ENCODE results near the gene SORL1.
A peak's percentile ranks its signal among the peaks of the same experiment; 100 is the strongest.

Gene SORL1

DNA sequence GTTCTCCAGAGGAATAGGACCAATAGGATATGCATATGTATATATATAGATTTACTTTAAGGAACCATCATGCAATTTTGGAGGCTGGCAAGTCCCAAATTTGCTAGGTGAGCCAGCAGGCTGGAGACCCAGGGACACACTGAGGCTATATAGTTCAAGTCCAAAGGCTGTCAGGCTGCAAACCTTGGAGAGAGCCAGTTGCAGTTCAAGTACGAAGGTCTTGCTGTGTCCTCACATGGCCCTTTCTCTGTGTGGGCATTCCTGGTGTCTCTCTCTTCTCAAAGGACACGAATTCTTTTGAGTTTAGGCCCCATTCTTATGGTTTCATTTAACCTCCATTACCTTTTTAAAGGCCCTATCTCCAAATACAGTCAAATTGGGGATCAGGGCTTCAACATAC is 135.1 kb downstream of the SORL1 start:
- no peak for DNase-seq (ENCODE audit: low read depth in 2 of 2)

DNA sequence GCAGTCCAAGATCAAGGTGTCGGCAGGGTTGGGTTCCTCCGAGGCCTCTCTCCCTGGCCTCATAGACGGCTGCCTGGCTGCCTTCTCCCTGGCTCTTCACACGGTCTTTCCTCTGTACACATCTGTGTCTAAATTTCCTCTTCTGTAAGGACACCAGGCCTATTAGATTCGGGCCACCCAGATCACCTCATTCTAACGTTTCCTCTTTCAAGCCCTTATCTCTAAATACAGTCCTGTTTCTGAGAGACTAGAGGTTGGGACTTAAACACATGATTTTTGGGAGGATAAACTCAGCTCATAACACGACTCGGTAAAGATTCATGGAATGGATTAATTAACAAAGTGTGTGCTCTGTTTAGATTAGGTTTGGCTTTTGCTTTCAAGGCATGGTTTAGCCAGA is 136.6 kb downstream of the SORL1 start:
- DNase-seq (ENCODE audit: low read depth in 2 of 2), result no peak

DNA sequence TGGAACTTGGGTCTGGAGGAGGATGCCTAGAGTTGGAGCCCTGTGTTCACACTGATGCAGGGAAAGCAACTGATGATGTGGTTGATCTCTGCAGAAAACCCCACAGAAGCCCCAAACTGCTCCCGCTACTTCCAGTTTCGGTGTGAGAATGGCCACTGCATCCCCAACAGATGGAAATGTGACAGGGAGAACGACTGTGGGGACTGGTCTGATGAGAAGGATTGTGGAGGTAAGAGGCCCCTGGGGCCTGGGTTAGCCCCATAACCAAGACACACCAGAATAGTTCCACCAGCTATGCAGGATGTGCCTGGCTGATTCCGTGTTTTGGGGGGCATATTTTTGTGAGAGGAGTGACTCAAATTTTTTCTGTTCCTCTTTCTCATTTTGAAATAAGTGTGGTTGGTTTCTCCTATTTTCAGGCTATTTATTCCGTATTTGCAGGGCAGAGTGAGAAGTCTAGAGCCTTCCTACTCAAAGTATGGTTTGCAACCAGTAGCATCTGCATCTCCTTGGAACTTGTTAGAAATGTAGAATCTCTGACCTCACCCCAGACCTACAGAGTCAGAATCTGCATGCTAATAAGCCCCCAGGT is 137.9 kb downstream of the SORL1 start:
- no peak for DNase-seq (ENCODE audit: low read depth in 2 of 2)

DNA sequence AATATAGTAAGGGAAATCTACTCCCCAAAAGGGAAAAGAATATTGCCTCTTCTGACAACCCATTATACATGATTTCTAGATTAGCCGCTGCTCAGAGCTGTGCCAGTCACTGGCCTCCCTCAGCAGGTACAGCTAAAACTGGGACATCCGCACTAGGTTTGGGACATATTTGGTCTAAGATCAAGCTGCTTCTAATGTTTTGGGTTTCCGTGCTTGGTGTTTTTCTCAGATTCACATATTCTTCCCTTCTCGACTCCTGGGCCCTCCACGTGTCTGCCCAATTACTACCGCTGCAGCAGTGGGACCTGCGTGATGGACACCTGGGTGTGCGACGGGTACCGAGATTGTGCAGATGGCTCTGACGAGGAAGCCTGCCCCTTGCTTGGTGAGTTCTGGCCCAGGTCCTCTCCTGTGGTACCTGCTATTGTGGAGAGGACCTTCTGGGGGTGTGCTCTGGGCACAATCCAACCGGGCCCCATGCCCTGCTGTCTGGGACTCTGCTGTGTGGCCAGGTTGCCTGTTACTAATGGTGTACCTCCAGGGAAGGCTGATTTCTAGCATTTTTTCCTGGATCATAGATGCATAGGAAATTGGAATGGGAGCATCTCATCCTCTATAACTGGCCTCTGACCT is 138.8 kb downstream of the SORL1 start:
- DNase-seq (ENCODE audit: low read depth in 2 of 2), result no peak

- peak; percentile 34 to 48 for DNase-seq (ENCODE audit: low read depth in 2 of 2)
These were observed 139.4 kb downstream of the SORL1 start for GRCh38 chr11:121591405-121592033.

- DNase-seq (ENCODE audit: low read depth in 2 of 2), result no peak
These were observed 140.6 kb downstream of the SORL1 start for GRCh38 chr11:121592708-121593107.

GRCh38 chr11:121595717-121596161 is 143.6 kb downstream of the SORL1 start:
- DNase-seq (ENCODE audit: low read depth in 2 of 2), result no peak

GRCh38 chr11:121596195-121597155 is 144.4 kb downstream of the SORL1 start:
- DNase-seq (ENCODE audit: low read depth in 2 of 2), result no peak

GRCh38 chr11:121603316-121603715 is 151.2 kb downstream of the SORL1 start:
- no peak for DNase-seq (ENCODE audit: low read depth in 2 of 2)

GRCh38 chr11:121604152-121604551 is 152.0 kb downstream of the SORL1 start:
- no peak for DNase-seq (ENCODE audit: low read depth in 2 of 2)

DNA sequence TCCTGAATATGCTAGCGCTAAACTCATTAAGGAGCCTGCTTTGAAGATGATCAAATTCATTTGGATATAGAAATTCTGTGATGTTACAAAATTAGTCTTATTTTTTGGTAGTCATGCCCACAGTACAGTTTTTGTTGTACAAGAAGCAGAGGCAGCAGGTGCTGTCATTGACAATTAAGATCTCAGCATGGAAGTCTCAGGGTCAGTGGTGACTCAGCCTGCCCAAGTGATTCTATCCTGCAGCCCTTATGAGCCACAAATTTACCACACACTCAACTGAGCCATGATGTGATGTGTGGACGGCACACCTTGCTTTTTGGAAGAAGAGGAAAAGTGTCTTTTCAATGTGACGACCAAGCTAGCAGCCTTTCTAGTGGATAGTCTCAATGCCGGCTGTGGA is 154.2 kb downstream of the SORL1 start:
- DNase-seq (ENCODE audit: low read depth in 2 of 2), result no peak

DNA sequence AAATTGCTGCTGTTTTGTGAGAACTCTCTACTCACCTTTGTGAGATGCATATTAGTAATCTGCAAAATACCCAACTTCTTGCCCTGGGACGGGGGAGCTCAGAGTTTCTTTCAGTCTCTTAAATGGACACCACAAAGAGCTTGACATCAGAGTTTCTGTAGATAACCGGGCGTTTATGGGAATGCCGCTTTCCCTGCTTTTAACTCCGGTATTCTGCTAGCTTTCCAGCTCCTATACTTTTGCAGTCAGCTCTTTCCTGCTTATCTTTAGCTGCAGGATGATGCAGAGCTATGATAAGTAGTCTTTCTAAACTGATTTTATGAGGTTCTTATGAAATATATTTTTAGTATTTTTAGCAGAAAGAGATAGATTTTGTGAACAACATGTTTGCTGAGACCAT is 155.2 kb downstream of the SORL1 start:
- DNase-seq (ENCODE audit: low read depth in 2 of 2), result no peak

GRCh38 chr11:121608545-121609098 is 156.5 kb downstream of the SORL1 start:
- DNase-seq (ENCODE audit: low read depth in 2 of 2), result no peak

DNA sequence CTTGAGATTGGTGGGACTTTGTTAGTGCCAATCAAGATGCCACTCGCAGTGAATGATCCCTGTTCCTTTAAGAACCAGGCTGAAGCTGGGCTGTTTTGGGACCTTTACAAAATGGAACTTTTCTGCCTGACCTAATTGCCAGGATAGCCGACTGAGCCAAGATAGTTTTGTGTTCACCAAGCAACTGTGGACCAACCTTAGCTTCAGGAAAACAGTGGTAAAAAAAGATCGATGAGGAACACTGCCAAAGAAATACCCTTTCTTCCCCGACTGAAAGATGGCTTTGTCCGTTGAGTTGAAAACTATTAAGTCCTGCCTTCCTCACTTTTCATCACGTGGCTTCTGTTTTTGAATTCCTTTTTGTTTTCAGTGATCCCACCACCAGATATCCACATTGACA is 158.6 kb downstream of the SORL1 start:
- DNase-seq (ENCODE audit: low read depth in 2 of 2), result no peak

- DNase-seq (ENCODE audit: low read depth in 2 of 2), result no peak
These were observed 159.1 kb downstream of the SORL1 start for GRCh38 chr11:121611242-121611641.

DNA sequence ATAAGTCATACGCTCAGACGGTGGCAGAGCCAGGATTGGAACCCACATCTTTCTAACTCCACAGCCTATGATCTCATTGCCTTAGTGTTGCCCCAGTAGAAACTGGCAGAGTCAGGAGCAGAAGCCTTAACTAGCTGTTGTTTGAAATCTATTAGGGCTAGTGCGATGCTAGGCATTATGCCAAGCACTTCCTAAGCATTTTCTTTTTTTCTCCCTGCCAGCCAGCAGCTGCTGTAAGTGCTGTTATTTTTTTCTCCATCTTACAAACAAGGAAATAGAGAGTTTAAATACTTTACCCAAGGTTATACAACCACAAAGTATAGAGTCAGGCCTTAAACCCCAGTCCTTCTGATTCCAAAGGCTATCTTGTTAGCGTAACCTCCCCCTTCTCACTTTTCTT is 161.6 kb downstream of the SORL1 start:
- no peak for DNase-seq (ENCODE audit: low read depth in 2 of 2)

DNA sequence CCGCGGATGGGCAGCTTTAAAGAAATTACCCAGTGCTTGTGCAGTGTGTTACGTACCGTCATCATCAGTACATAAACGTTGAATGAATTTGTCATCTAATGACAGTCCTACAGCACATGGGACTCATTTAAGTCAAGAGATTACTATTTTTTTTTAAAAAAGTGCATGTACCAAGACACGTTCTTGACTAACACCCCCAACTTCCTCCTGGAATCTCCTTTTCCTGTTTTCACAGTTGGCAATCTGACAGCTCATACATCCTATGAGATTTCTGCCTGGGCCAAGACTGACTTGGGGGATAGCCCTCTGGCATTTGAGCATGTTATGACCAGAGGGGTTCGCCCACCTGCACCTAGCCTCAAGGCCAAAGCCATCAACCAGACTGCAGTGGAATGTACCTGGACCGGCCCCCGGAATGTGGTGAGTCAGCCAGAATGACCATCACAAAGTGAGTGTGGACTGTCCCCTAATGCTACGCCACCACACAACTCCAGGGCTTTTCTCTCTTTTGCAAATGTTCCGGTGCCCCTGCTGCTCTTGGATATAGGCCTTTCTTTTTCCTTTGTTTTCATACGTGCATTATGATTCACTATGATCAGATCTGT is 162.6 kb downstream of the SORL1 start:
- DNase-seq (ENCODE audit: low read depth in 2 of 2), result no peak

DNA sequence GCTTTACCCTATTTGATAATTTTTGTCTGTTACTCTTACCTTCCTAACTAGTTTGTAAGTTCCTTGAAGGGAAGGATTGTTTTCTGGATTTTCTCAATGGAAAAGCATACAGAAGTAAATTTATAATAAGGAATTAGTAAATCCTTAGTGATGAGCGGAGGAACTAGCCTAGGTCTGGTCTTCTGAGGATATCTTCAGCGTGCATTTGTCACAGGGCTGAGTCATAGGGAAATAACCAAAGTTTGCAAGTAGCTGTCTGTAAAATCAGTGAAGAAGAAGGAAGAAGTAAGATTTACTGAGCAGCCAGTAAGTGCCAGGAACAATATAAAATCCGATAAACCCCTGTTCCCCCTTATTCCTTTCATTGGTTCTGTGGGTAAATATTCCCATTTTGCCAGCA is 163.4 kb downstream of the SORL1 start:
- DNase-seq (ENCODE audit: low read depth in 2 of 2), result no peak

DNA sequence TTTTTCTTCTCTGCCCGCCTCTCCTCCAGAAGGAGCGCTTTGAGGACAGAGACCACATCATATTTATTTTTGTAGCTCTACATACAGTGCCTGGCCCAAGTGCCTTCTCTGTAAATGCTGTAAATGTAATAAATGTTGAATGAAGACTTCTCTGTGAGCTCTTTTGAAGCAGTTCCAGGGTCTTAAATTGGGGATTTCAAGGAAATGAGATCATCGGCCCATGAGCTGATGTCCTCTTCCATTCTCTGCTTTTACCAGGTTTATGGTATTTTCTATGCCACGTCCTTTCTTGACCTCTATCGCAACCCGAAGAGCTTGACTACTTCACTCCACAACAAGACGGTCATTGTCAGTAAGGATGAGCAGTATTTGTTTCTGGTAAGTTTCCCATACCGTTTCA is 166.4 kb downstream of the SORL1 start:
- no peak for DNase-seq (ENCODE audit: low read depth in 2 of 2)

DNA sequence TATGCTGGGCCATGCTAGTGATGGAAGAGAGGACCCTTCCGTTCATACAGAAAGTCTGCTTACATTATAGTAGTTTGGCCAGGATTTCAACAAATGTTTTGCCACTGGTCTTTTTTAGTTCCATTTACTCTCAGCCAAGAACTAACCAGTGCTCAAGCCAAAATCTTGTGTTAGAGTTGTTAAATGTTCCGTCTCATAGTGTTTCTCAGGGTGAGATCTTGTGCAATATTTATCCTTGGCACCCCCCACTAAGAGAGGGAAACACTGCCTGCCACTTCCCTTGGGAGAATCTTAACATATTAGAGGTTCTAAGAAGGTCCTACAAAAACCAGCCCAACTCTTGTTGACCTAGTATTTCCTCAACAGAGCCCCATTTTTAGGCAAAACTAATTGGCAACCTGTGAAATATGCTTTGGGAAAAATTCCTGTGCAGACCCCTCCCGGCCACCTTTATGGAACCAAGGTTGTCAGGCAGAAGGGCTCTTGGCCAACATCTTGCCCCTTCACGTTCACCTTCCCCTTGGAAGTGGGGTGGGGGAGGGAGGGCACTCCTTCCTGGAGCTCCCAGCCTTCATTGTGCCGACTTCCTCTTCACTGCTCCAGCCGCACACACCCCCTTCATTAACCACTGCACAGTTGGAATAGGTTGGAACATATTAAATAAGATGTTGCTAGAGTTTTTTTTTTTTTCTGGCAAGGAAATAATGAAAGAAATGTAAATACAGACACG is 173.8 kb downstream of the SORL1 start:
- no peak for DNase-seq (ENCODE audit: low read depth in 2 of 2)

- DNase-seq (ENCODE audit: low read depth in 2 of 2), result no peak
These were observed 174.4 kb downstream of the SORL1 start for GRCh38 chr11:121626507-121626875.

Measured in stimulated activated CD8-positive, alpha-beta memory T cell treated with anti-CD3 and anti-CD28 coated beads, Interleukin-7, amount 100 ng/mL, for 1 hour (primary cell).